HepG2 (cell line): ENCODE data around the gene SHPK. TPM values are rescaled to one million over a fixed set of nuclear protein-coding genes. Genes with fewer than 3 reads are reported as not detected.
"Not testable (repeated sequence)": the region's sequence is repeated elsewhere in the genome, so short reads cannot be mapped to it uniquely, and the experiment has no call there.

Experiments
- ATAC-seq: fragments of 200-7000 bp; cut with Tn5 transposase; 3 replicates; pipeline ENCODE4 v1.9.1; 2020; ENCODE audit warnings: mild to moderate bottlenecking, moderate library complexity
- BruUV-seq: library from RNA; stranded (reverse); fragments of 400-500 nt; replicated peaks from 2 replicates; lab custom pipeline; 2021; lab: Mats Ljungman, UMichigan
- CTCF ChIA-PET: fragments of 300-600 bp; formaldehyde crosslinking; extraction: SDS; loops from one replicate; lab custom pipeline; 2021; ENCODE audit warnings: low total read pairs, inconsistent platforms, low intra/inter-chr PET ratio; lab: Yijun Ruan, JAX
- POLR2A ChIA-PET: fragments of 350-600 bp; sonication (Branson Sonifier 250); formaldehyde crosslinking; loops from one replicate; lab custom pipeline; 2020; ENCODE audit warnings: antibody characterized with exemption, inconsistent platforms; lab: Yijun Ruan, JAX
- DNase-seq: peaks from one replicate; pipeline ENCODE4 v3.0.0-alpha.2; 2015; ENCODE audit warnings: low spot score
- FAIRE-seq: peaks from 3 replicates; lab custom pipeline; 2011; peaks lifted over from hg19 to GRCh38; lab: Jason Lieb, UNC
- H2AFZ ChIP-seq: one replicate; pipeline ENCODE4 v1.6.1; 2011; ENCODE audit warnings: low read length, inconsistent platforms
- H3K27ac ChIP-seq: fragments of 300-600 bp; 3 replicates; pipeline ENCODE4 v1.8.0; 2011; ENCODE audit warnings: mixed run types, mild to moderate bottlenecking, mixed read lengths, low read length, inconsistent platforms; ENCODE audit not compliant: insufficient read depth; ENCODE audit errors: extremely low read length
- H3K27me3 ChIP-seq, 2 experiments: fragments of 200-600 bp in 1 of 2; 2 replicates in 1 of 2; 3 replicates in 1 of 2; pipeline versions ENCODE4 v1.6.0 to v1.8.0; 2011; ENCODE audit warnings: low read length in 2 of 2, mild to moderate bottlenecking in 2 of 2, moderate library complexity in 2 of 2, inconsistent platforms in 1 of 2; ENCODE audit not compliant: insufficient read depth in 2 of 2, control insufficient read depth in 1 of 2
- H3K36me3 ChIP-seq, 2 experiments: fragments of 200-600 bp in 1 of 2; replicated peaks in 1 of 2; 2 replicates in 1 of 2; 3 replicates in 1 of 2; pipeline versions ENCODE4 v1.5.1 to v1.8.0; 2011; ENCODE audit warnings: low read length in 2 of 2, inconsistent platforms in 1 of 2; ENCODE audit not compliant: insufficient read depth in 2 of 2, control insufficient read depth in 1 of 2
- H3K4me1 ChIP-seq: 2 replicates; pipeline ENCODE4 v1.5.1; 2012; ENCODE audit warnings: low read length, inconsistent platforms; ENCODE audit not compliant: insufficient read depth
- H3K4me2 ChIP-seq: 2 replicates; pipeline ENCODE4 v1.6.0; 2011; ENCODE audit warnings: low read depth, low read length, inconsistent platforms
- H3K4me3 ChIP-seq, 3 experiments: fragments of 200-600 bp in 1 of 3; sonication (generic), shearing (Covaris generic) in 1 of 3; replicated peaks in 1 of 3; 2 replicates each; pipeline ENCODE4 v1.5.1; 2011 to 2016; ENCODE audit warnings: low read length in 3 of 3, inconsistent platforms in 2 of 3, low read depth in 2 of 3, mild to moderate bottlenecking in 2 of 3, control low read depth in 1 of 3, mixed read lengths in 1 of 3; ENCODE audit not compliant: insufficient read depth in 1 of 3
- H3K79me2 ChIP-seq: one replicate; pipeline ENCODE4 v1.6.1; 2011; ENCODE audit warnings: low read length, inconsistent platforms; ENCODE audit not compliant: insufficient read depth
- H3K9ac ChIP-seq: 2 replicates; pipeline ENCODE4 v1.6.0; 2011; ENCODE audit warnings: mild to moderate bottlenecking, low read depth, low read length, inconsistent platforms; ENCODE audit not compliant: insufficient read depth
- H3K9me3 ChIP-seq: 2 replicates; pipeline ENCODE4 v1.5.1; 2012; ENCODE audit warnings: mild to moderate bottlenecking, low read length
- H4K20me1 ChIP-seq: 2 replicates; pipeline ENCODE4 v1.6.0; 2011; ENCODE audit warnings: inconsistent platforms, mild to moderate bottlenecking, low read length, moderate library complexity; ENCODE audit not compliant: insufficient read depth
- BRD4 ChIP-seq: sonication (generic); formaldehyde crosslinking; IDR thresholded peaks from 2 replicates; pipeline ENCODE4 v1.4.0; 2020; ENCODE audit warnings: missing genetic modification reagents
- CBX5 ChIP-seq: sonication (generic); formaldehyde crosslinking; IDR thresholded peaks from 2 replicates; pipeline ENCODE4 v1.4.0; 2020; ENCODE audit warnings: missing genetic modification reagents, borderline replicate concordance
- CCAR2 ChIP-seq: fragments of 200-400 bp; formaldehyde crosslinking; optimal IDR thresholded peaks from 2 replicates; pipeline ENCODE3; 2018; ENCODE audit warnings: low read depth, mild to moderate bottlenecking, low read length, moderate library complexity
- GZF1 ChIP-seq: sonication (generic); formaldehyde crosslinking; IDR thresholded peaks from 2 replicates; pipeline ENCODE4 v1.5.1; 2020; ENCODE audit warnings: mild to moderate bottlenecking, missing genetic modification reagents
- IRF1 ChIP-seq: sonication (generic); formaldehyde crosslinking; IDR thresholded peaks from 2 replicates; pipeline ENCODE4 v1.4.0; 2020; ENCODE audit warnings: low read depth, mild to moderate bottlenecking, missing genetic modification reagents
- MATR3 ChIP-seq: sonication (generic); formaldehyde crosslinking; IDR thresholded peaks from 2 replicates; pipeline ENCODE4 v1.4.0; 2020; ENCODE audit warnings: missing genetic modification reagents
- NFIB ChIP-seq: sonication (generic); formaldehyde crosslinking; IDR thresholded peaks from 2 replicates; pipeline ENCODE4 v1.9.0; 2021; ENCODE audit warnings: missing genetic modification reagents, mild to moderate bottlenecking, borderline replicate concordance
- PTBP1 ChIP-seq: fragments of 200-400 bp; formaldehyde crosslinking; IDR thresholded peaks from 2 replicates; pipeline ENCODE4 v1.6.1; 2018; ENCODE audit warnings: low read length, low read depth; ENCODE audit not compliant: poor library complexity, severe bottlenecking
- SOX13 ChIP-seq, 3 experiments: fragments of 450-650 bp in 1 of 3; sonication (generic) in 1 of 3; formaldehyde crosslinking in 1 of 3; IDR thresholded peaks in 2 of 3; conservative IDR thresholded peaks in 1 of 3; 2 replicates each; pipeline versions ENCODE4 v1.5.0 to v1.6.1; 2016 to 2020; ENCODE audit warnings: antibody characterized with exemption in 1 of 3, mild to moderate bottlenecking in 1 of 3, missing compliant biosample characterization in 1 of 3, missing genetic modification reagents in 1 of 3, moderate library complexity in 1 of 3
- TEAD3 ChIP-seq: optimal IDR thresholded peaks from 2 replicates; pipeline ENCODE3; 2016; ENCODE audit warnings: borderline replicate concordance
- ZBTB7A ChIP-seq: sonication (generic); formaldehyde crosslinking; IDR thresholded peaks from 2 replicates; pipeline ENCODE4 v1.8.0; 2022; ENCODE audit warnings: mild to moderate bottlenecking, missing genetic modification reagents
- ZNF607 ChIP-seq: sonication (generic); formaldehyde crosslinking; IDR thresholded peaks from 2 replicates; pipeline ENCODE4 v1.5.1; 2020; ENCODE audit warnings: missing genetic modification reagents, mild to moderate bottlenecking, borderline replicate concordance
- WGBS: methylation state at CpG from one replicate; pipeline ENCODE4 v1.1.6; 2017; ENCODE audit warnings: low lambda C conversion rate; 5-methylcytosine and 5-hydroxymethylcytosine counted together
- in situ Hi-C: cut with HindIII; loops from 2 replicates; pipeline ENCODE4 v1.10.0; 2017; ENCODE audit warnings: low pct_unique_long_range_greater_than_20kb; ENCODE audit not compliant: extremely low pct_ligation_motif_present
- intact Hi-C: fragments of 100-400 bp; cut with micrococcal nuclease; formaldehyde crosslinking; loops from one replicate; pipeline ENCODE4 v1.10.0; 2022; ENCODE audit not compliant: unreplicated experiment
- polyA plus RNA-seq, 8 experiments: library from polyadenylated mRNA; depleted of rRNA in 3 of 8; stranded (reverse) in 7 of 8; unstranded in 1 of 8; fragments of >200 nt; fragmentation: Illumina TruSeq in 4 of 8; extraction: Trizol in 4 of 8; gene quantifications; 2 replicates each; pipeline versions ENCODE4 v1.2.1 to v1.2.3, GENCODE V29; 2011 to 2016; ENCODE audit warnings: low read depth in 4 of 8, missing spikeins in 1 of 8, mixed read lengths in 1 of 8; ENCODE audit not compliant: insufficient read depth in 1 of 8
- total RNA-seq, 5 experiments: library from RNA; depleted of rRNA; stranded (reverse); fragments of >200 nt; fragmentation: Illumina TruSeq; extraction: Trizol; gene quantifications; 2 replicates each; pipeline ENCODE4 v1.2.3, GENCODE V29; 2016; ENCODE audit warnings: low read depth in 1 of 5

The SHPK gene
- total and polyA plus RNA-seq, 2 of the 13 experiments (the other 11 are each of a cell fraction or from before 2014, with no cell fraction given): 16.2 to 30.9 TPM

- TF ChIP-seq ZBTB7A (CRISPR knock-in tag) (no peak), CCAR2 (no peak)
Measured at GRCh38 chr17:3583456-3583855, 52.6 kb downstream of the SHPK start (continued).

DNA sequence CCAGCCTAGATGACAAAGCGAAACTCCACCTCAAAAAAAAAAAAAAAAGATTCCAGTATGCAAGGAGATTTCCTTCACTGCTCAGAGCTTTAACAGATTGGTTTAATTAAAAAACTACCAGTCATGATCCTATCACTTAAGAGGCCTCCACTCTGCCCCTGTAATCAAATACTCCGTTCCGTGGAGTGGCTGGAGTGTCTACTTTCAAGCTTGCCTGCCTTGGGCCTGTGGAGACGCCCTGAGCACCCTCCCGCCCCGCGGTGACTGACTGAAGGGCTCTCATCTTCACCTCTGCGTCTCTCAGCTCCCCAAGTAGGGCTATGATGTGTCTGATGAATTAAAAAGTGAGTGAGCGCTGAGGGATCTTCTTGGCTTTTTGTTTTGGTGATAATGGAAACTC lies 53.1 kb downstream of the SHPK start:
- no TSS peak for BruUV-seq
- intact Hi-C loops (no loop called here), in situ Hi-C loops (no loop called here)
- DNase-seq (no peak), ATAC-seq (no peak)
- H2AFZ ChIP-seq: no peak overlapping the region
- no peaks in the 10 kb centered on the region for H4K20me1 ChIP-seq
- H3K4me2 ChIP-seq: no peak overlapping the region
- H3K79me2 ChIP-seq: no peaks in the 10 kb centered on the region
- H3K4me1 ChIP-seq: no peaks in the 10 kb centered on the region
- H3K27ac ChIP-seq: no peak overlapping the region
- H3K9me3 ChIP-seq: no peaks in the 10 kb centered on the region
- 97% methylated on average over 9 of the region's 9 CpGs for WGBS
- peaks cover 17 to 37% of the 10 kb centered on the region in 2 experiments for H3K36me3 ChIP-seq
- ChIA-PET CTCF (no interaction called here), POLR2A (no interaction called here)
- H3K4me3 ChIP-seq: no peak overlapping the region
- no peaks in the 10 kb centered on the region for H3K27me3 ChIP-seq
- TF ChIP-seq MATR3 (CRISPR knock-in tag): no peak
- TF ChIP-seq ZNF607 (CRISPR knock-in tag): no peak
- no peak for TF ChIP-seq BRD4 (CRISPR knock-in tag)
- no peak for TF ChIP-seq PTBP1
- no peak for TF ChIP-seq IRF1 (CRISPR knock-in tag)
- no peak for TF ChIP-seq NFIB
- TF ChIP-seq GZF1: no peak
- TF ChIP-seq CBX5 (CRISPR knock-in tag): no peak
- no peak for TF ChIP-seq TEAD3 (CRISPR knock-in tag)
- TF ChIP-seq SOX13 (IDR thresholded peaks at IDR 0.05): no peak
- no peak for TF ChIP-seq SOX13 (CRISPR knock-in tag; conservative IDR thresholded peaks at IDR 0.05 in 1 of 2, IDR thresholded peaks at IDR 0.05 in 1 of 2)
- TF ChIP-seq, all 625 proteins: peak for 0
- no peak overlapping the region for H3K9ac ChIP-seq
- no peak for FAIRE-seq

- H4K20me1 ChIP-seq, H3K27ac ChIP-seq, H3K4me2 ChIP-seq, H2AFZ ChIP-seq, H3K9me3 ChIP-seq, FAIRE-seq, H3K79me2 ChIP-seq, H3K4me3 ChIP-seq, POLR2A ChIA-PET, ATAC-seq, DNase-seq, H3K4me1 ChIP-seq, H3K9ac ChIP-seq, intact Hi-C loops, H3K27me3 ChIP-seq, BruUV-seq, CTCF ChIA-PET, in situ Hi-C loops: not testable (repeated sequence)
- WGBS: over 99% methylated on average over 4 of the region's 4 CpGs
- H3K36me3 ChIP-seq: peaks cover 12 to 37% of the 10 kb centered on the region in 2 experiments; a peak in 4 of 5 replicates
Measured at GRCh38 chr17:3578667-3579066, 57.4 kb downstream of the SHPK start.
